Measurements from ENCODE around the gene SVBP. TPM values are rescaled to one million over a fixed set of nuclear protein-coding genes. Genes with fewer than 3 reads are reported as not detected.
"Not testable (repeated sequence)": the region's sequence is repeated elsewhere in the genome, so short reads cannot be mapped to it uniquely, and the experiment has no call there.

The SVBP gene
- total RNA-seq, 2 experiments from 2014 or later, result 16.8 to 18.8 TPM

DNA sequence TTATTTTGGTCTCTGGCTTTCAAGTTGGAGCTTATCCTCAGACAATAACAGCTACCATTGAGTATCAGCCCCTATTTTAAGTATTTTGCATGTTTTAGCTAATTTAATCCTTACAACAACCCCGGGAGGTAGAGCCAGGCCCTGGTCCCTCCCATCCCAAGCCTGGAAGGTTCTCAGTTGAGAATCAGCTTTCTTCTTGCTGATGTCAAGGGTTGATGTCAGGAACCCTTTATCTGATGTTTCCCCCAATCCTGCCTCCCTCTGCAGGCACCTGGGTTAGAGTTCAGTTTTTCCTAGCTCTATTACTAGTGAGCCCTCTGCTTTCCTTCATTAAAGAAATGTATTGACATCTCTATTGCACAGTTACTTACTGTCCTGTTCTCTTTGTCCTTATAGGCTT, 3.6 kb upstream of the SVBP start:
- no peaks in the 10 kb centered on the region for H3K9me3 Mint-ChIP-seq
- no peaks in the 10 kb centered on the region for H3K36me3 Mint-ChIP-seq
- no peaks in the 10 kb centered on the region for H3K27me3 Mint-ChIP-seq
- POLR2A ChIA-PET, result no interaction called here
- H3K4me3 Mint-ChIP-seq, result no peak overlapping the region
- DNase-seq, result no peak
- intact Hi-C loops (cut with micrococcal nuclease), result no loop called here
- H3K4me1 Mint-ChIP-seq (ENCODE audit: low read depth), result peaks cover 14% of the 10 kb centered on the region
- CTCF ChIA-PET, result interaction anchor here (1.0 to 2.4 kb wide), 5 partner anchors 25 to 253 kb away, joined by 3 to 8 read pairs (median 6); partner anchors contain the start of gene ZNF691
- no peak overlapping the region for H3K27ac Mint-ChIP-seq

DNA sequence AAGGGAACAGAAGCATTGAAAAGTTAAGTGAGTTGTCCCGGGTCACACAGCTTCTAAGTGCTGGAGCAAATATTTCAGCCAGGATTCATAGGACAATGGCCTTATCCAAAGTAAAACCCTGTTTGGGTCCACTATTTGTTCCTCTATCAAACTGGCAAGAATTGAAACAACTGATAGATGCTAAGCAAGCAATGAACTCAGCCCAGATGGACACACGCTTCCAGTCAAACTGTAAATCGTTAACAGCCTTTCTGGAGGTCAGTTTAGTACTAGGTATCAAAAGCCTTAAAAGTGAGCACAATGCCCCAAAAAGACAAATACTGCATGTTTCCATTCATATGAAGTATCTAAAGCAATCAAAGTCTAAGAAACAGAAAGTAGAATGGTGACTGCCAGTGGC, 779 bp upstream of the SVBP start:
- intact Hi-C loops (cut with micrococcal nuclease), result loop anchor here (1.0 to 10.0 kb wide), 3 partner anchors 29 to 107 kb away; partner anchors contain the start of genes C1orf50 and P3H1
- POLR2A ChIA-PET, result interaction anchor here (0.7 to 1.6 kb wide), 3 partner anchors 28 to 51 kb away, joined by 3 to 11 read pairs (median 5); partner anchors contain the start of genes C1orf50, P3H1 and ZNF691
- H3K27me3 Mint-ChIP-seq, result no peaks in the 10 kb centered on the region
- peak overlapping the region; percentile 76 for H3K4me3 Mint-ChIP-seq
- no peak overlapping the region for H3K27ac Mint-ChIP-seq
- H3K36me3 Mint-ChIP-seq, result no peaks in the 10 kb centered on the region
- no peak for DNase-seq
- no peaks in the 10 kb centered on the region for H3K9me3 Mint-ChIP-seq
- CTCF ChIA-PET, result interaction anchor here (1.3 to 2.9 kb wide), 5 partner anchors 29 to 256 kb away, joined by 3 to 23 read pairs (median 6); partner anchors contain the start of genes C1orf50, P3H1 and ZNF691
- peaks cover 17% of the 10 kb centered on the region for H3K4me1 Mint-ChIP-seq (ENCODE audit: low read depth)

- POLR2A ChIA-PET, result interaction anchor here (0.7 to 1.6 kb wide), 4 partner anchors 29 to 355 kb away, joined by 3 to 11 read pairs (median 4); partner anchors contain the start of genes C1orf50, CFAP57, EBNA1BP2 and P3H1
- no peaks in the 10 kb centered on the region for H3K27me3 Mint-ChIP-seq
- intact Hi-C loops (cut with micrococcal nuclease), result loop anchor here (1.0 to 10.0 kb wide), 3 partner anchors 30 to 107 kb away; partner anchors contain the start of genes C1orf50 and P3H1
- DNase-seq, result no peak
- H3K27ac Mint-ChIP-seq, result peak overlapping the region; percentile 30
- H3K4me3 Mint-ChIP-seq, result peak overlapping the region; percentile 76
- CTCF ChIA-PET, result interaction anchor here (1.3 to 2.9 kb wide), 6 partner anchors 10 to 256 kb away, joined by 3 to 23 read pairs (median 6); partner anchors contain the start of genes C1orf50, P3H1 and ZNF691
- H3K9me3 Mint-ChIP-seq, result no peaks in the 10 kb centered on the region
- H3K36me3 Mint-ChIP-seq, result no peaks in the 10 kb centered on the region
- peaks cover 17% of the 10 kb centered on the region for H3K4me1 Mint-ChIP-seq (ENCODE audit: low read depth)
Observed at GRCh38 chr1:42817440-42817767, 207 bp upstream of the SVBP start.

GRCh38 chr1:42815941-42816584, 1.1 kb downstream of the SVBP start:
- Mint-ChIP-seq H3K9me3 (no peaks in the 10 kb centered on the region), H3K4me3 (peak overlapping the region; percentile 76), H3K4me1 (ENCODE audit: low read depth) (peaks cover 17% of the 10 kb centered on the region), H3K36me3 (no peaks in the 10 kb centered on the region), H3K27me3 (no peaks in the 10 kb centered on the region), H3K27ac (peak overlapping the region; percentile 75)
- ChIA-PET POLR2A (interaction anchor here (0.6 to 1.4 kb wide), 5 partner anchors 32 to 606 kb away, joined by 3 to 5 read pairs (median 3); partner anchors contain the start of genes CFAP57, EBNA1BP2 and YBX1), CTCF (interaction anchor here (0.8 to 2.9 kb wide), 5 partner anchors 8 to 258 kb away, joined by 3 to 23 read pairs (median 5); partner anchors contain the start of gene ZNF691)
- intact Hi-C loops (cut with micrococcal nuclease), result loop anchor here (10.0 kb wide), 1 partner anchor 109 kb away; no protein-coding TSS in a partner anchor
- DNase-seq, result peak; percentile 23

DNA sequence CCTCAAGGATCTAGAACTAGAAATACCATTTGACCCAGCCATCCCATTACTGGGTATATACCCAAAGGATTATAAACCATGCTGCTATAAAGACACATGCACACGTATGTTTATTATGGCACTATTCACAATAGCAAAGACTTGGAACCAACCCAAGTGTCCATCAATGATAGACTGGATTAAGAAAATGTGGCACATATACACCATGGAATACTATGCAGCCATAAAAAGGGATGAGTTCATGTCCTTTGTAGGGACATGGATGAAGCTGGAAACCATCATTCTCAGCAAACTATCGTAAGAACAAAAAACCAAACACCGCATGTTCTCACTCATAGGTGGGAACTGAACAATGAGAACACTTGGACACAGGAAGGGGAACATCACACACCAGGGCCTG, 2.4 kb downstream of the SVBP start:
- H3K4me3 Mint-ChIP-seq, DNase-seq, H3K27me3 Mint-ChIP-seq, H3K27ac Mint-ChIP-seq, H3K9me3 Mint-ChIP-seq, H3K36me3 Mint-ChIP-seq, POLR2A ChIA-PET: not testable (repeated sequence)
- intact Hi-C loops (cut with micrococcal nuclease), result loop anchor here (10.0 kb wide), 1 partner anchor 110 kb away; no protein-coding TSS in a partner anchor
- H3K4me1 Mint-ChIP-seq (ENCODE audit: low read depth), result peaks cover 17% of the 10 kb centered on the region
- CTCF ChIA-PET, result interaction anchor here (1.7 kb wide), 1 partner anchor 37 kb away, joined by 5 read pairs; no protein-coding TSS in a partner anchor

GRCh38 chr1:42807056-42807668, 10.0 kb downstream of the SVBP start:
- Mint-ChIP-seq H3K4me3 (no peak overlapping the region), H3K27me3 (no peaks in the 10 kb centered on the region), H3K4me1 (ENCODE audit: low read depth) (peaks cover 3% of the 10 kb centered on the region), H3K27ac (no peak overlapping the region), H3K9me3 (peaks cover 3% of the 10 kb centered on the region), H3K36me3 (peaks cover 8% of the 10 kb centered on the region)
- no peak for DNase-seq
- POLR2A ChIA-PET, result interaction anchor here (0.9 kb wide), 1 partner anchor 43 kb away, joined by 3 read pairs; no protein-coding TSS in a partner anchor
- CTCF ChIA-PET, result interaction anchor here (1.4 kb wide), 1 partner anchor 10 kb away, joined by 3 read pairs; the partner anchor contains the start of genes ERMAP and SVBP
- intact Hi-C loops (cut with micrococcal nuclease), result no loop called here

- POLR2A ChIA-PET, result interaction anchor here (0.9 kb wide), 1 partner anchor 43 kb away, joined by 3 read pairs; no protein-coding TSS in a partner anchor
- no peak for DNase-seq
- intact Hi-C loops (cut with micrococcal nuclease), result no loop called here
- peaks cover 3% of the 10 kb centered on the region for H3K9me3 Mint-ChIP-seq
- no peak overlapping the region for H3K4me3 Mint-ChIP-seq
- no peaks in the 10 kb centered on the region for H3K27me3 Mint-ChIP-seq
- H3K27ac Mint-ChIP-seq, result no peak overlapping the region
- peaks cover 3% of the 10 kb centered on the region for H3K4me1 Mint-ChIP-seq (ENCODE audit: low read depth)
- CTCF ChIA-PET, result no interaction called here
- H3K36me3 Mint-ChIP-seq, result peaks cover 8% of the 10 kb centered on the region
Observed at GRCh38 chr1:42806593-42806992, 10.6 kb downstream of the SVBP start.

GRCh38 chr1:42806171-42806570, 11.0 kb downstream of the SVBP start:
- POLR2A ChIA-PET, result interaction anchor here (0.9 kb wide), 1 partner anchor 42 kb away, joined by 3 read pairs; no protein-coding TSS in a partner anchor
- H3K4me1 Mint-ChIP-seq (ENCODE audit: low read depth), result peaks cover 3% of the 10 kb centered on the region
- no peak overlapping the region for H3K27ac Mint-ChIP-seq
- intact Hi-C loops (cut with micrococcal nuclease), result no loop called here
- DNase-seq, result no peak
- H3K4me3 Mint-ChIP-seq, result no peak overlapping the region
- H3K36me3 Mint-ChIP-seq, result peaks cover 8% of the 10 kb centered on the region
- CTCF ChIA-PET, result no interaction called here
- peaks cover 3% of the 10 kb centered on the region for H3K9me3 Mint-ChIP-seq
- H3K27me3 Mint-ChIP-seq, result no peaks in the 10 kb centered on the region

GRCh38 chr1:42801832-42802473, 15.2 kb downstream of the SVBP start:
- Mint-ChIP-seq H3K27ac (no peak overlapping the region), H3K4me3 (no peak overlapping the region), H3K27me3 (no peaks in the 10 kb centered on the region), H3K36me3 (peaks cover 8% of the 10 kb centered on the region), H3K9me3 (peaks cover 3% of the 10 kb centered on the region), H3K4me1 (ENCODE audit: low read depth) (no peaks in the 10 kb centered on the region)
- ChIA-PET CTCF (no interaction called here), POLR2A (no interaction called here)
- intact Hi-C loops (cut with micrococcal nuclease), result no loop called here
- DNase-seq, result no peak

DNA sequence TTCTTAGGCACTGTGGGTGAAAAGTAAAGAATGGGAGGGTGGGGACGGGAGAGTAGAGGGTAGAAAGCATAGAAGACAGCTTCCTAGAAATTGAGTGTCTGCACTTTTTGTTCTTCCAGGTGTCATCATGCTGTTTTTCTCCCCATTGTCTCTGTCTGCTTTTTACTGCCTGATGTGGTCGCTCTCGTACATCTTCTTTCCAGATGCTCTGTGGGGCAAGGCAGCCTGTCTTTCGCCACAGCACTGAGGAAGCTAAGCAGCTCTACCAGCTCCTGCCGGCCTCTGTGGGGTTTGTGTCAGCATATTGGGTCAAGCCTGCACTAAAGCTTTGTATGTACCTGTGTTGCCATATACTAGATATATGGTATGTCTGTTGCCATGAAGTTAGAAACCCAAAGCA, 19.2 kb downstream of the SVBP start:
- Mint-ChIP-seq H3K36me3 (no peaks in the 10 kb centered on the region), H3K4me3 (no peak overlapping the region), H3K4me1 (ENCODE audit: low read depth) (no peaks in the 10 kb centered on the region), H3K27me3 (no peaks in the 10 kb centered on the region), H3K27ac (no peak overlapping the region), H3K9me3 (no peaks in the 10 kb centered on the region)
- no peak for DNase-seq
- POLR2A ChIA-PET, result no interaction called here
- intact Hi-C loops (cut with micrococcal nuclease), result no loop called here
- CTCF ChIA-PET, result interaction anchor here (1.1 kb wide), 1 partner anchor 276 kb away, joined by 3 read pairs; no protein-coding TSS in a partner anchor

DNA sequence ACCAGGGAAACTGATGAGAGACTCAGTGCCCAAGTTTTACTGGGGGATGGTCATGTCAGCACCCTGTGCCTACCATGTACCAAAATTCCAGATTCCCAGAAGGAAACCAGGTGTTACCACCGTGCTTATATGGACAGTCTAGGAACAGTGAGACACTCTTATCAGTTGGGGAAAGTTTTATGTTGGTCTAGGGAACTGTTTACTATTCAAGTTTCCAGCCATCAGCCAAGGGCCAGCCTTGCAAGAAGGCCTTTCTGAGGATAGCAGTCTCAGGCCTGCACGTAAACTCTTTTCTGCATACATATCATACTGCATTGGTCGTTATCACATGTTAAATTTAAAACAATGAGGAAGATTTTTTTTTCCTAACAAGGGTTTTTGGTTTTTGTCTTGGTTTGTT, 19.8 kb downstream of the SVBP start:
- Mint-ChIP-seq H3K4me1 (ENCODE audit: low read depth) (no peaks in the 10 kb centered on the region), H3K36me3 (no peaks in the 10 kb centered on the region), H3K27ac (no peak overlapping the region), H3K27me3 (no peaks in the 10 kb centered on the region), H3K4me3 (no peak overlapping the region), H3K9me3 (no peaks in the 10 kb centered on the region)
- DNase-seq, result no peak
- POLR2A ChIA-PET, result no interaction called here
- intact Hi-C loops (cut with micrococcal nuclease), result no loop called here
- CTCF ChIA-PET, result interaction anchor here (1.1 kb wide), 1 partner anchor 276 kb away, joined by 3 read pairs; no protein-coding TSS in a partner anchor

Data from activated CD4-positive, alpha-beta memory T cell treated with anti-CD3 and anti-CD28 coated beads for 36 hours (primary cell).